Measurements from ENCODE around the gene LCE1A.

DNA sequence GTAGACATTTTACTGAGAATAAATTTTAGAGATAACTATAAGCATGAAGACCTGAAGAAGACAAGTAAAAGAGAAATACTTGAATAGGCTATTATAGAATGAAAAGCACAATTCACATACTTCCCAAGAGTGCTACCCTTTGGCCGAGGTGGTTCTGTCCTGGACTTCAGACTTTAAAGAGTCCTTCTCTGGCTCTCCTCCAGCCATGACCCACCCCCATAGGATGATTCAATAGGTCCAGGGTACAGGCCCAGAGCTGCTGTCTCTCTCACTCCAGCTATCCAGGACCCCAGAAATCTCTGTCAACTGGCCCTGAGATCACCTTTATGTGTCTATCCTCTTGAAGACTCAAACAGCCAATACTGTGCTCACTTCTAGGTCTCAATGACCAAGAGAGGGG is 49.6 kb downstream of the LCE1A start:
- TF ChIP-seq, protein P1, sequence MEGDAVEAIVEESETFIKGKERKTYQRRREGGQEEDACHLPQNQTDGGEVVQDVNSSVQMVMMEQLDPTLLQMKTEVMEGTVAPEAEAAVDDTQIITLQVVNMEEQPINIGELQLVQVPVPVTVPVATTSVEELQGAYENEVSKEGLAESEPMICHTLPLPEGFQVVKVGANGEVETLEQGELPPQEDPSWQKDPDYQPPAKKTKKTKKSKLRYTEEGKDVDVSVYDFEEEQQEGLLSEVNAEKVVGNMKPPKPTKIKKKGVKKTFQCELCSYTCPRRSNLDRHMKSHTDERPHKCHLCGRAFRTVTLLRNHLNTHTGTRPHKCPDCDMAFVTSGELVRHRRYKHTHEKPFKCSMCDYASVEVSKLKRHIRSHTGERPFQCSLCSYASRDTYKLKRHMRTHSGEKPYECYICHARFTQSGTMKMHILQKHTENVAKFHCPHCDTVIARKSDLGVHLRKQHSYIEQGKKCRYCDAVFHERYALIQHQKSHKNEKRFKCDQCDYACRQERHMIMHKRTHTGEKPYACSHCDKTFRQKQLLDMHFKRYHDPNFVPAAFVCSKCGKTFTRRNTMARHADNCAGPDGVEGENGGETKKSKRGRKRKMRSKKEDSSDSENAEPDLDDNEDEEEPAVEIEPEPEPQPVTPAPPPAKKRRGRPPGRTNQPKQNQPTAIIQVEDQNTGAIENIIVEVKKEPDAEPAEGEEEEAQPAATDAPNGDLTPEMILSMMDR (IDR thresholded peaks at IDR 0.05): no peak
- TF ChIP-seq NRF1 (IDR thresholded peaks at IDR 0.05; ENCODE audit: low read depth, low read length) (no peak), CHD2 (IDR thresholded peaks at IDR 0.05; ENCODE audit: low read length, partially characterized antibody) (no peak), FOXJ3 (CRISPR knock-in tag; IDR thresholded peaks at IDR 0.05) (no peak), POLR2AphosphoS5 (IDR thresholded peaks at IDR 0.05; ENCODE audit: low read depth, low read length) (no peak), MXI1 (IDR thresholded peaks at IDR 0.05; ENCODE audit: low read depth, low read length) (no peak), GABPA (IDR thresholded peaks at IDR 0.05; ENCODE audit: low read depth) (no peak)
